Left ventricle myocardium superior (tissue), 1 donor: ENCODE measurements around the gene TTC23L. TPM values are rescaled to one million over a fixed set of nuclear protein-coding genes. Genes with fewer than 3 reads are reported as not detected.
"Not testable (repeated sequence)": the region's sequence is repeated elsewhere in the genome, so short reads cannot be mapped to it uniquely, and the experiment has no call there.

ENCODE experiments used
- ATAC-seq: fragments of 200-7000 bp; cut with Tn5 transposase; one replicate; pipeline ENCODE4 v1.9.1; 2020; ENCODE audit warnings: mild to moderate bottlenecking, moderate library complexity
- DNase-seq: peaks from one replicate; pipeline ENCODE4 v3.0.0-alpha.2; 2020
- intact Hi-C: fragments of 100-400 bp; cut with micrococcal nuclease; formaldehyde crosslinking; loops from one replicate; pipeline ENCODE4 v1.11.0; 2022
- total RNA-seq: library from RNA; stranded (reverse); fragmentation: NEBNext Ultra II Directional; extraction: Animal tissue kit (Norgen Biotek cat#: 25700); gene quantifications from one replicate; pipeline ENCODE4 v1.2.1, GENCODE V29; 2021
- donor health status: DM: no; HTN: yes; CAD: no; lungs with severe emphysema.

The TTC23L gene
- total RNA-seq, 1 donor from 2014 or later = not detected

- ATAC-seq (no peak), DNase-seq (no peak)
- intact Hi-C loops = no loop called here
These were observed 66.6 kb downstream of the TTC23L start for GRCh38 chr5:34905564-34905963.

GRCh38 chr5:34913072-34913471, 74.1 kb downstream of the TTC23L start:
- DNase-seq = no peak
- ATAC-seq = no peak
- intact Hi-C loops = no loop called here

DNA sequence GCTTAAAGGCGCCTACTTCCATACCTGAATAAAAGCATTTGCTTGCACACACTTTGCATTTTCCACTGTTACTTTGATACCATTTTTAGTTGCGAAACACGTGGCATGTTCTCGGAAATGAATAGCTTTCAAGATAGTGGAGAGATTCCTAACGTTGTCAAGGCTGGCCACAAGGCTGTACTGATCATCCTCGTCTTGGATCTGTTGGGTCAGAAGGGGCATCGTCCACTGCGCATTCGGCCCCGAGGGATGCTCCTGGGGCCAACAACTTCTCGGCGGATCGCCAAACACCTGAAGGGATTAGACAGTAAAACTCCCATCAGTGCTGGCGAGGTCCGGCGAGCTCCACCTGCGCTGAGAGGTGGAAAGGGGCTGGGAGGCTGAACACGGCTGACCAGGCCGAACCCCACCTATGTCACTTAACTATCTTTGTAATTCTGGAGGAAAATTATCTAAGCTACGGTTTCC, 75.7 kb downstream of the TTC23L start:
- peak; percentile 5 for ATAC-seq
- intact Hi-C loops = no loop called here
- DNase-seq = peak; percentile 46

- ATAC-seq (peak; percentile 100), DNase-seq (peak; percentile 98)
- intact Hi-C loops = no loop called here
These were observed 76.3 kb downstream of the TTC23L start, which contains the start of the genes BRIX1 and RAD1 for GRCh38 chr5:34915139-34915855. Gene BRIX1 (plus strand): TSS chr5:34915711. CDS start chr5:34915739, 28 bp downstream. Gene RAD1 (minus strand): TSS chr5:34915504. CDS start chr5:34914892, 612 bp downstream.

GRCh38 chr5:34915856-34916192, 76.9 kb downstream of the TTC23L start:
- intact Hi-C loops = no loop called here
- no peak for DNase-seq
- no peak for ATAC-seq

DNA sequence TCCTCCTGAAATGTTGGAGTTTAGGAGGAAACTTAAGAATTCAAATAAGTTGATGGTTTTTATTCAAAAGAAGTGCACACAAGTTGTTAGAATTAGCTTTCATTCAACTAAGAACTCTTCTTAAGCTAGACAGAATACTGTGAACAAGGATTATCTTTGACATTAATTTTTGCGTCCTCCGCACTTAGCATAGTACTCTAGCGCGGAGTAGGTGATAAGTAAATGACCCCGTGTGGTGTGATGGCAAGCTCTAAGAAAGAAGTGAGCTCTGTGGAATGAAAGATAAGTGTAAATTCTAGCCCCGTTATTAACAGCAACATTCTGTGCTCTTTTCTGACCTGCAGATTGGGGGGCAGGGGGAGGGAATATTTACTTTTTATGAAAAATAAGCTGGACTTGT, 77.6 kb downstream of the TTC23L start:
- DNase-seq (no peak), ATAC-seq (no peak)
- intact Hi-C loops = no loop called here

GRCh38 chr5:34918025-34918424, 79.1 kb downstream of the TTC23L start:
- DNase-seq = no peak
- ATAC-seq = no peak
- intact Hi-C loops = no loop called here

DNA sequence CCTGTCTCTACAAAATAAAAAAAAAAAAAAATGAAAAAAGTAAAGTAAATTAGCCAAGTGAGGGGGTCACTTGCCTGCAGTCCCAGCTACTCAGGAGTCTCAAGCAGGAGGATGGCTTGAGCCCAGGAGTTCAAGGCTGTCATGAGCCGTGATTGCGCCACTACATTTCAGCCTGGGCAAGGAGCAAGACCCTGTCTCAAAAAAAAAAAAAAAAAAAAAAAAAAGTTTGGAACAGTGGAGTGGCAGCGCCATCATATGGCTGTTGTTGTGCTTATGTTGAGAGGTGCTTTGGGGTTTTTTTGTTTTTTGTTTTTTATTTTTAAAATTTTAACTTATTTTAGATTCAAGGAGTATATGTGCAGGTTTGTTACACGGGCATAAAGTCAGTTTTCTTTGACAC, 80.1 kb downstream of the TTC23L start:
- ATAC-seq (no peak), DNase-seq (no peak)
- intact Hi-C loops = no loop called here

DNA sequence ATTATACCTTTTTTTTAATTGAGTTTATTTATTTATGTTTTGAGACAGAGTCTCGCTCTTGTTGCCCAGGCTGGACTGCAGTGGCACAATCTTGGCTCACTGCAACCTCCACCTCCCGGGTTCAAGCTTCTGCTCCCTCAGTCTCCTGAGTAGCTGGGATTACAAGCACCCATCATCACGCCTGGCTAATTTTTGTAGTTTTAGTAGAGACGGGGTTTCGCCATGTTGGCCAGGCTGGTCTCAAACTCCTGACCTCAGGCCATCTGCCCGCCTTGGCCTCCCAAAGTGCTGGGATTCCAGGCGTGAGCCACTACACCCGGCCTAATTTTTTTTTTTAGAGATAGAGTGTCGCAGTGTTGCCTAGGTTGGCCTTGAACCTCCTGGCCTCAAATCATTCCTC, 84.3 kb downstream of the TTC23L start:
- intact Hi-C loops, DNase-seq, ATAC-seq: not testable (repeated sequence)

GRCh38 chr5:34923694-34924461, 84.9 kb downstream of the TTC23L start:
- ATAC-seq (peak; percentile 27), DNase-seq (no peak)
- intact Hi-C loops = no loop called here

GRCh38 chr5:34924462-34924765, 85.5 kb downstream of the TTC23L start:
- intact Hi-C loops = no loop called here
- DNase-seq (no peak), ATAC-seq (no peak)

GRCh38 chr5:34926318-34926888, 87.4 kb downstream of the TTC23L start:
- intact Hi-C loops = no loop called here
- DNase-seq (no peak), ATAC-seq (no peak)

DNA sequence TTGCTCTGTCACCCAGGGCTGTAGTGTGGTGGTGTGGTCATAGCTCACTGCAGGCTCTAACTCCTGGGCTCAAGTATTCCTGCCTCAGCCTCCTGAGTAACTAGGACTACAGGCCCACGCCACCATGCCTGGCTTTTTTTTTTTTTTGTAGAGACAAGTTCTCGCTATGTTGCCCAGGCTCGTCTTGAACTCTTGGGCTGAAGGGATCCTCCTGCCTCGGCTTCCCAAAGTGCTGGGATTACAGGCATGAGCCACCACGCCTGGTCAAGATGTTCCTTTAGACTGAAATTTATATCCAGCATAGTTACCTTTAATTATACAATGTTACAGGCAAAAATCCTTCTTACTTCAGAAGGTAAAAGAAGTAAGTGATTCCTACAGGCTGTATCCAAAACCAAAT, 88.8 kb downstream of the TTC23L start:
- intact Hi-C loops = no loop called here
- no peak for DNase-seq
- no peak for ATAC-seq

DNA sequence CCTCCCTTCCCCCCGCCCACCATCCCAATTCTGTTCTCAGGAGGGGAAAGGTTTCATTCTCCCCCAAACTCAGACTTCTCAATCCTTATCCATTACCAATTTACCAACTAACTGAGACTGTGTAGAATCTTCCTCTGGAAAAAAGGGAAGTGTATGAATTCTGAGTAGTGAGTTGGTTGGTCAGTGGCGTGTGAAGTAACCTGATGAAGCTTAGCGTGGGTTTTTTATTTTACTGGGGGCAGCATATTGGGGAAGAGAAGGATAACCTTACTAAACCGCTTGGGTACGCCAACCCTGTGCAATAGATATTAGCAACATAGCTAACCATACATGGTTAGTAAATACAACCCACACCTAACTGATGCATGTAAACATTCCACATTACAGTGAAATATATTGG, 89.3 kb downstream of the TTC23L start:
- DNase-seq = no peak
- no peak for ATAC-seq
- intact Hi-C loops = no loop called here

GRCh38 chr5:34929134-34929719, 90.3 kb downstream of the TTC23L start, which contains the start of gene DNAJC21:
Gene DNAJC21 (plus strand): TSS chr5:34929559. CDS start chr5:34929820, 261 bp downstream.
- peak; percentile 97 for ATAC-seq
- intact Hi-C loops = no loop called here
- peak; percentile 99 for DNase-seq

- DNase-seq (peak; percentile 96), ATAC-seq (peak; percentile 79)
- intact Hi-C loops = no loop called here
These were observed 90.9 kb downstream of the TTC23L start for GRCh38 chr5:34929720-34930461.

DNA sequence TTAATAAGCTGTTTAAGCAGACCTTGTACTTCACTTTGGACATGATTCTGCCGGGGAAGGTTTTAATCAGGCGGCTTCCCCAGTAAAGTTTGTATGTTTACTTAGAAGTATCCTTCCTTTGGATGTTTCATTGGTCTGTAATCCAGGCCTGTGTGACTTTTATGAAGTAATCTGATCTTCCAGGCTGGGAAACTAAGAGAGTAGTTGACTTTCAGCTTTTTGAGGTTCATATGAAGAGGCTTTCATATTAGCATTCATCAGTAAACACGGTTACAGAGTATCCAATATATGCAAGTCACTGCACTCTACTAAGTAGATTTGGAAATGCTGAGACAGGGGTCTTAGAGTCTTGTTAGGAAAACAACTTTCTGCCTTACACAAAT, 91.5 kb downstream of the TTC23L start:
- intact Hi-C loops = no loop called here
- DNase-seq (no peak), ATAC-seq (no peak)

DNA sequence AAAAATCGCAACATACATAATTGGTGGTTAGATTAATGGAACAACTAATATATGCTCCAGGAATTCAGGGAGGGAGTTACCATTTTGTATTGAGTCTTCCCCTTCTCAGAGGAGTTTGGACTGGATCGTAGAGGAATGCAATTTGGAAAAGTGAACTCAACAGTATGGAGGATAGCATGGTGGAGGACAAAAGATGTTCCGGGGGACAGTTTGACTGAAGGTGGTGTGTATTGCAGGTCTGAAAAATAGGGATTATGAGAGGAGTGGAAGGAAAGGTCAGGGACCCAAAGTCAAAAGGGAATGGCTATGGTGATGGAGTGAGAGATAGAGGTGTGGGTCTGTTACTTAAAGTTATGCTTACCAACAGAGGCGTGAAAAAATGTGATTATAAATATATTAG, 91.9 kb downstream of the TTC23L start:
- ATAC-seq = no peak
- intact Hi-C loops = no loop called here
- no peak for DNase-seq

GRCh38 chr5:34932947-34933346, 94.0 kb downstream of the TTC23L start:
- ATAC-seq (no peak), DNase-seq (no peak)
- intact Hi-C loops = no loop called here
